HepG2 (cell line): Measurements from ENCODE around the gene SOWAHA. TPM values are rescaled to one million over a fixed set of nuclear protein-coding genes. Genes with fewer than 3 reads are reported as not detected.

ENCODE experiments used
- BHLHE40 ChIP-seq: IDR thresholded peaks from 2 replicates; pipeline ENCODE4 v1.6.1; 2011; ENCODE audit warnings: low read length, improper control_type of control experiment
- CEBPG ChIP-seq: IDR thresholded peaks from 2 replicates; pipeline ENCODE4 v1.6.1; 2016
- HMGXB4 ChIP-seq, 2 experiments: sonication (generic) in 1 of 2; formaldehyde crosslinking in 1 of 2; IDR thresholded peaks; 2 replicates each; pipeline versions ENCODE4 v1.4.0 to v1.6.1; 2018 to 2020; ENCODE audit warnings: missing genetic modification reagents in 2 of 2, borderline replicate concordance in 1 of 2, low read depth in 1 of 2, mild to moderate bottlenecking in 1 of 2, missing biosample characterization in 1 of 2
- HNRNPH1 ChIP-seq: fragments of 200-400 bp; formaldehyde crosslinking; optimal IDR thresholded peaks from 2 replicates; pipeline ENCODE3; 2017; ENCODE audit warnings: mild to moderate bottlenecking, low read depth, low read length
- HNRNPL ChIP-seq: fragments of 200-400 bp; formaldehyde crosslinking; IDR thresholded peaks from 2 replicates; pipeline ENCODE4 v1.6.1; 2017; ENCODE audit warnings: mild to moderate bottlenecking, low read depth, low read length
- PPARG ChIP-seq: conservative IDR thresholded peaks from 2 replicates; pipeline ENCODE4 v1.6.1; 2016; ENCODE audit warnings: missing biosample characterization, missing genetic modification reagents
- REL ChIP-seq: sonication (generic); formaldehyde crosslinking; conservative IDR thresholded peaks from 2 replicates; pipeline ENCODE4 v1.8.0; 2022; ENCODE audit warnings: mild to moderate bottlenecking, missing genetic modification reagents, moderate library complexity
- SOX13 ChIP-seq, 3 experiments: fragments of 450-650 bp in 1 of 3; sonication (generic) in 1 of 3; formaldehyde crosslinking in 1 of 3; IDR thresholded peaks in 2 of 3; conservative IDR thresholded peaks in 1 of 3; 2 replicates each; pipeline versions ENCODE4 v1.5.0 to v1.6.1; 2016 to 2020; ENCODE audit warnings: antibody characterized with exemption in 1 of 3, mild to moderate bottlenecking in 1 of 3, missing compliant biosample characterization in 1 of 3, missing genetic modification reagents in 1 of 3, moderate library complexity in 1 of 3
- ZBTB26 ChIP-seq: IDR thresholded peaks from 2 replicates; pipeline ENCODE4 v1.6.1; 2016; ENCODE audit warnings: missing compliant biosample characterization, missing genetic modification reagents, borderline replicate concordance
- ZFP82 ChIP-seq: sonication (generic); formaldehyde crosslinking; IDR thresholded peaks from 2 replicates; pipeline ENCODE4 v1.5.1; 2020; ENCODE audit warnings: mild to moderate bottlenecking, missing genetic modification reagents, borderline replicate concordance
- ZNF501 ChIP-seq: sonication (generic); formaldehyde crosslinking; IDR thresholded peaks from 2 replicates; pipeline ENCODE4 v1.5.1; 2020; ENCODE audit warnings: mild to moderate bottlenecking, moderate library complexity, missing genetic modification reagents
- ZNF572 ChIP-seq: sonication (generic); formaldehyde crosslinking; IDR thresholded peaks from 2 replicates; pipeline ENCODE4 v1.5.1; 2020; ENCODE audit warnings: mild to moderate bottlenecking, missing genetic modification reagents
- ZNF577 ChIP-seq: sonication (generic); formaldehyde crosslinking; IDR thresholded peaks from 2 replicates; pipeline ENCODE4 v1.4.0; 2020; ENCODE audit warnings: mild to moderate bottlenecking, low read depth, missing genetic modification reagents, borderline replicate concordance
- ZNF619 ChIP-seq: sonication (generic); formaldehyde crosslinking; IDR thresholded peaks from 2 replicates; pipeline ENCODE4 v1.4.0; 2020; ENCODE audit warnings: mild to moderate bottlenecking, missing genetic modification reagents
- ZNF670 ChIP-seq: sonication (generic); formaldehyde crosslinking; IDR thresholded peaks from 2 replicates; pipeline ENCODE4 v1.8.0; 2022; ENCODE audit warnings: mild to moderate bottlenecking, missing genetic modification reagents, borderline replicate concordance
- ZNF7 ChIP-seq: IDR thresholded peaks from 2 replicates; pipeline ENCODE4 v1.6.1; 2016; ENCODE audit warnings: missing biosample characterization, missing genetic modification reagents
- ZNF747 ChIP-seq: sonication (generic); formaldehyde crosslinking; IDR thresholded peaks from 2 replicates; pipeline ENCODE4 v1.8.1; 2023; ENCODE audit warnings: missing genetic modification reagents, mild to moderate bottlenecking, borderline replicate concordance
- polyA plus RNA-seq, 8 experiments: library from polyadenylated mRNA; depleted of rRNA in 3 of 8; stranded (reverse) in 7 of 8; unstranded in 1 of 8; fragments of >200 nt; fragmentation: Illumina TruSeq in 4 of 8; extraction: Trizol in 4 of 8; gene quantifications; 2 replicates each; pipeline versions ENCODE4 v1.2.1 to v1.2.3, GENCODE V29; 2011 to 2016; ENCODE audit warnings: low read depth in 4 of 8, missing spikeins in 1 of 8, mixed read lengths in 1 of 8; ENCODE audit not compliant: insufficient read depth in 1 of 8
- total RNA-seq, 5 experiments: library from RNA; depleted of rRNA; stranded (reverse); fragments of >200 nt; fragmentation: Illumina TruSeq; extraction: Trizol; gene quantifications; 2 replicates each; pipeline ENCODE4 v1.2.3, GENCODE V29; 2016; ENCODE audit warnings: low read depth in 1 of 5
- TF ChIP-seq, protein P1 (sequence below), 2 experiments: fragments of 450-650 bp in 1 of 2; sonication (generic) in 1 of 2; formaldehyde crosslinking; IDR thresholded peaks; 2 replicates each; pipeline versions ENCODE4 v1.5.0 to v1.8.0; 2020 to 2022; ENCODE audit warnings: mild to moderate bottlenecking in 1 of 2, missing genetic modification reagents in 1 of 2
- TF ChIP-seq, protein P2 (sequence below): sonication (generic); formaldehyde crosslinking; IDR thresholded peaks from 2 replicates; pipeline ENCODE4 v1.4.0; 2020; ENCODE audit warnings: mild to moderate bottlenecking, missing genetic modification reagents
- TF ChIP-seq, protein P3 (sequence below): sonication (generic); formaldehyde crosslinking; IDR thresholded peaks from 2 replicates; pipeline ENCODE4 v1.8.0; 2022; ENCODE audit warnings: mild to moderate bottlenecking, missing genetic modification reagents; ENCODE audit not compliant: insufficient replicate concordance

SOWAHA gene
- total and polyA plus RNA-seq, 2 of the 13 experiments (the other 11 are each of a cell fraction or from before 2014, with no cell fraction given) = 0.95 to 1.9 TPM

- TF ChIP-seq, protein P1, sequence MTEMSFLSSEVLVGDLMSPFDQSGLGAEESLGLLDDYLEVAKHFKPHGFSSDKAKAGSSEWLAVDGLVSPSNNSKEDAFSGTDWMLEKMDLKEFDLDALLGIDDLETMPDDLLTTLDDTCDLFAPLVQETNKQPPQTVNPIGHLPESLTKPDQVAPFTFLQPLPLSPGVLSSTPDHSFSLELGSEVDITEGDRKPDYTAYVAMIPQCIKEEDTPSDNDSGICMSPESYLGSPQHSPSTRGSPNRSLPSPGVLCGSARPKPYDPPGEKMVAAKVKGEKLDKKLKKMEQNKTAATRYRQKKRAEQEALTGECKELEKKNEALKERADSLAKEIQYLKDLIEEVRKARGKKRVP (CRISPR knock-in tag; IDR thresholded peaks at IDR 0.05) = peak in 1 of 2 experiments; percentile 64; a peak in 1 of 4 replicates
- peak; percentile 5; the same call in 1 of the 2 replicates for TF ChIP-seq CEBPG (CRISPR knock-in tag)
- TF ChIP-seq ZBTB26 (CRISPR knock-in tag) = no peak
- peak; percentile 66; the same call in 1 of the 2 replicates for TF ChIP-seq ZNF577 (CRISPR knock-in tag)
- no peak; the same call in 1 of the 2 replicates for TF ChIP-seq ZNF7 (CRISPR knock-in tag)
- TF ChIP-seq HNRNPL = 0 out of 2 replicates have a peak, but pooled peaks have one; percentile 47
- peak; percentile 56; the same call in 1 of the 2 replicates for TF ChIP-seq PPARG
- no peak for TF ChIP-seq ZNF572 (CRISPR knock-in tag)
- TF ChIP-seq ZNF619 (CRISPR knock-in tag) = no peak
- TF ChIP-seq ZNF747 = peak; percentile 60; the same call in 1 of the 2 replicates
- peak in 1 of 2 experiments; percentile 36; a peak in 2 of 4 replicates for TF ChIP-seq HMGXB4 (CRISPR knock-in tag; IDR thresholded peaks at IDR 0.05; ENCODE audit: borderline replicate concordance in 1 of 2, low read depth in 1 of 2)
- TF ChIP-seq, protein P2, sequence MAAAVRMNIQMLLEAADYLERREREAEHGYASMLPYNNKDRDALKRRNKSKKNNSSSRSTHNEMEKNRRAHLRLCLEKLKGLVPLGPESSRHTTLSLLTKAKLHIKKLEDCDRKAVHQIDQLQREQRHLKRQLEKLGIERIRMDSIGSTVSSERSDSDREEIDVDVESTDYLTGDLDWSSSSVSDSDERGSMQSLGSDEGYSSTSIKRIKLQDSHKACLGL (CRISPR knock-in tag) = peak; percentile 53; the same call in 1 of the 2 replicates
- TF ChIP-seq ZNF501 = peak; percentile 53
- TF ChIP-seq BHLHE40 = peak; percentile 55; the same call in 1 of the 2 replicates
- no peak for TF ChIP-seq REL (CRISPR knock-in tag)
- TF ChIP-seq HNRNPH1 = no peak
- peak; percentile 49; the same call in 1 of the 2 replicates for TF ChIP-seq ZFP82 (CRISPR knock-in tag)
- peak; percentile 79; the same call in 1 of the 2 replicates for TF ChIP-seq ZNF670
- TF ChIP-seq, protein P3, sequence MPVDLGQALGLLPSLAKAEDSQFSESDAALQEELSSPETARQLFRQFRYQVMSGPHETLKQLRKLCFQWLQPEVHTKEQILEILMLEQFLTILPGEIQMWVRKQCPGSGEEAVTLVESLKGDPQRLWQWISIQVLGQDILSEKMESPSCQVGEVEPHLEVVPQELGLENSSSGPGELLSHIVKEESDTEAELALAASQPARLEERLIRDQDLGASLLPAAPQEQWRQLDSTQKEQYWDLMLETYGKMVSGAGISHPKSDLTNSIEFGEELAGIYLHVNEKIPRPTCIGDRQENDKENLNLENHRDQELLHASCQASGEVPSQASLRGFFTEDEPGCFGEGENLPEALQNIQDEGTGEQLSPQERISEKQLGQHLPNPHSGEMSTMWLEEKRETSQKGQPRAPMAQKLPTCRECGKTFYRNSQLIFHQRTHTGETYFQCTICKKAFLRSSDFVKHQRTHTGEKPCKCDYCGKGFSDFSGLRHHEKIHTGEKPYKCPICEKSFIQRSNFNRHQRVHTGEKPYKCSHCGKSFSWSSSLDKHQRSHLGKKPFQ (CRISPR knock-in tag) = no peak
- no peak for TF ChIP-seq SOX13 (IDR thresholded peaks at IDR 0.05)
- TF ChIP-seq SOX13 (CRISPR knock-in tag; conservative IDR thresholded peaks at IDR 0.05 in 1 of 2, IDR thresholded peaks at IDR 0.05 in 1 of 2) = peak in 1 of 2 experiments; percentile 56; a peak in 2 of 4 replicates
Observed at GRCh38 chr5:132830436-132831094, 17.5 kb downstream of the SOWAHA start, which contains the start of gene SHROOM1 (continued).
